ENCODE results near the gene HPD. TPM values are rescaled to one million over a fixed set of nuclear protein-coding genes. Genes with fewer than 3 reads are reported as not detected.
A peak's percentile ranks its signal among the peaks of the same experiment; 100 is the strongest.
"Not testable (repeated sequence)": the region's sequence is repeated elsewhere in the genome, so short reads cannot be mapped to it uniquely, and the experiment has no call there.

The HPD gene
- total RNA-seq, 2 donors from 2014 or later = 0.41 to 4.0 TPM

- intact Hi-C loops (cut with DNase I) = no loop called here
- TF ChIP-seq POLR2A (IDR thresholded peaks at IDR 0.05) = no peak
- TF ChIP-seq POLR2AphosphoS5 (IDR thresholded peaks at IDR 0.05) = no peak
- TF ChIP-seq CTCF (IDR thresholded peaks at IDR 0.05) = peak in 1 of 4 experiments; percentile 19
- no peaks in the 10 kb centered on the region for H3K9me3 ChIP-seq
- peaks cover 12% of the 10 kb centered on the region for H3K4me1 ChIP-seq (replicated peaks)
- no peak overlapping the region for H3K4me3 ChIP-seq
- no peaks in the 10 kb centered on the region for H3K27me3 ChIP-seq (replicated peaks; ENCODE audit: insufficient read depth)
- H3K36me3 ChIP-seq = no peaks in the 10 kb centered on the region
- WGBS = 37% methylated on average over 7 of the region's 7 CpGs
- no peak for DNase-seq (ENCODE audit: low spot score)
- peak overlapping the region in 1 of 2 donors; percentile 60 for H3K27ac ChIP-seq
Observed at GRCh38 chr12:121894633-121895032, 36.0 kb upstream of the HPD start.

- Histone ChIP-seq H3K4me3 (no peak overlapping the region), H3K27me3 (replicated peaks; ENCODE audit: insufficient read depth) (no peaks in the 10 kb centered on the region), H3K4me1 (replicated peaks) (peaks cover 15% of the 10 kb centered on the region), H3K36me3 (no peaks in the 10 kb centered on the region), H3K9me3 (no peaks in the 10 kb centered on the region), H3K27ac (peak overlapping the region; percentile 45 to 60)
- intact Hi-C loops (cut with DNase I) = no loop called here
- 14% methylated on average over 1 of the region's 1 CpG for WGBS
- DNase-seq (ENCODE audit: low spot score) = peak; percentile 57
- TF ChIP-seq POLR2A (IDR thresholded peaks at IDR 0.05) (no peak), POLR2AphosphoS5 (IDR thresholded peaks at IDR 0.05) (peak; percentile 71)
Observed at GRCh38 chr12:121893961-121894460, 35.4 kb upstream of the HPD start.

- 80% methylated on average over 13 of the region's 13 CpGs for WGBS
- intact Hi-C loops (cut with DNase I) = no loop called here
- H3K4me3 ChIP-seq = no peak overlapping the region
- H3K27me3 ChIP-seq (replicated peaks; ENCODE audit: insufficient read depth) = no peaks in the 10 kb centered on the region
- no peaks in the 10 kb centered on the region for H3K9me3 ChIP-seq
- no peak for DNase-seq (ENCODE audit: low spot score)
- no peak overlapping the region for H3K27ac ChIP-seq
- H3K36me3 ChIP-seq = no peaks in the 10 kb centered on the region
- peaks cover 15% of the 10 kb centered on the region for H3K4me1 ChIP-seq (replicated peaks)
- no peak for TF ChIP-seq CTCF (IDR thresholded peaks at IDR 0.05)
- no peak for TF ChIP-seq POLR2AphosphoS5 (IDR thresholded peaks at IDR 0.05)
- TF ChIP-seq POLR2A (IDR thresholded peaks at IDR 0.05) = no peak
Observed at GRCh38 chr12:121892673-121893561, 34.3 kb upstream of the HPD start.

- Histone ChIP-seq H3K4me3 (peak overlapping the region; percentile 68 to 82), H3K4me1 (replicated peaks) (peaks cover 15% of the 10 kb centered on the region)
- H3K36me3 ChIP-seq; H3K27me3 ChIP-seq (replicated peaks; ENCODE audit: insufficient read depth); DNase-seq (ENCODE audit: low spot score); H3K9me3 ChIP-seq; H3K27ac ChIP-seq: not testable (repeated sequence)
- intact Hi-C loops (cut with DNase I) = loop anchor here (2.0 to 5.0 kb wide), 3 partner anchors 77 to 192 kb away; no protein-coding TSS in a partner anchor
- 51% methylated on average over 6 of the region's 6 CpGs for WGBS
Observed at GRCh38 chr12:121889661-121890060, 31.0 kb upstream of the HPD start.

GRCh38 chr12:121889274-121889624 lies 30.6 kb upstream of the HPD start:
- peak overlapping the region; percentile 68 to 82 for H3K4me3 ChIP-seq
- under 1% methylated on average over 7 of the region's 7 CpGs for WGBS
- TF ChIP-seq CTCF (IDR thresholded peaks at IDR 0.05) (no peak), POLR2A (IDR thresholded peaks at IDR 0.05) (no peak), POLR2AphosphoS5 (IDR thresholded peaks at IDR 0.05) (no peak)
- H3K4me1 ChIP-seq (replicated peaks) = peaks cover 15% of the 10 kb centered on the region
- intact Hi-C loops (cut with DNase I) = loop anchor here (2.0 to 5.0 kb wide), 3 partner anchors 77 to 192 kb away; no protein-coding TSS in a partner anchor
- no peak for DNase-seq (ENCODE audit: low spot score)
- H3K27me3 ChIP-seq (replicated peaks; ENCODE audit: insufficient read depth) = no peaks in the 10 kb centered on the region
- no peaks in the 10 kb centered on the region for H3K9me3 ChIP-seq
- peak overlapping the region; percentile 94 to 95 for H3K27ac ChIP-seq
- H3K36me3 ChIP-seq = no peaks in the 10 kb centered on the region

Measured in prostate gland (tissue), 2 donors.